PC-3 (cell line): ENCODE results near the gene LENG9.

Source experiments
- CTCF ChIP-seq: fragments of 300-600 bp; sonication (generic); conservative IDR thresholded peaks from 2 replicates; pipeline ENCODE4 v1.5.1; 2017; ENCODE audit warnings: antibody characterized with exemption, low read depth, mild to moderate bottlenecking, low read length
- EZH2 ChIP-seq: fragments of 300-600 bp; sonication (generic); IDR thresholded peaks from one replicate; pipeline ENCODE4 v1.6.1; 2017; ENCODE audit warnings: antibody characterized with exemption, mild to moderate bottlenecking, low read length; ENCODE audit not compliant: unreplicated experiment

GRCh38 chr19:54436031-54436523 lies 27.5 kb downstream of the LENG9 start:
- TF ChIP-seq CTCF (no peak), EZH2 (no peak)
